HG02763 (cell line): ENCODE results near the gene MYO15B.

Experiments used
- ATAC-seq: cut with Tn5 transposase; IDR thresholded peaks from one replicate; pipeline ENCODE4 v1.9.1; 2021; ENCODE audit warnings: mild to moderate bottlenecking, moderate library complexity; ENCODE audit not compliant: unreplicated experiment

Gene MYO15B

GRCh38 chr17:75558666-75559530 is 28.7 kb upstream of the MYO15B start:
- no peak for ATAC-seq

GRCh38 chr17:75559958-75560533 is 27.6 kb upstream of the MYO15B start:
- no peak for ATAC-seq

- no peak for ATAC-seq
These were observed 25.5 kb upstream of the MYO15B start for GRCh38 chr17:75561927-75562603.

GRCh38 chr17:75563063-75563758 is 24.4 kb upstream of the MYO15B start:
- no peak for ATAC-seq

GRCh38 chr17:75564195-75564594 is 23.4 kb upstream of the MYO15B start:
- ATAC-seq = no peak

- ATAC-seq = no peak
These were observed 22.5 kb upstream of the MYO15B start for GRCh38 chr17:75565066-75565465.

- no peak for ATAC-seq
These were observed 22.0 kb upstream of the MYO15B start for GRCh38 chr17:75565618-75566017.

GRCh38 chr17:75566416-75566815 is 21.2 kb upstream of the MYO15B start:
- no peak for ATAC-seq

GRCh38 chr17:75566834-75567233 is 20.8 kb upstream of the MYO15B start:
- ATAC-seq = no peak

- no peak for ATAC-seq
These were observed 19.0 kb upstream of the MYO15B start for GRCh38 chr17:75568412-75569255.

GRCh38 chr17:75570034-75570676 is 17.4 kb upstream of the MYO15B start:
- ATAC-seq = no peak

GRCh38 chr17:75570772-75571171 is 16.8 kb upstream of the MYO15B start:
- ATAC-seq = no peak

GRCh38 chr17:75571197-75571884 is 16.3 kb upstream of the MYO15B start:
- no peak for ATAC-seq

GRCh38 chr17:75571885-75572215 is 15.8 kb upstream of the MYO15B start:
- ATAC-seq = no peak

- no peak for ATAC-seq
These were observed 14.7 kb upstream of the MYO15B start for GRCh38 chr17:75572713-75573539.

- no peak for ATAC-seq
These were observed 14.1 kb upstream of the MYO15B start for GRCh38 chr17:75573540-75573957.

- ATAC-seq = no peak
These were observed 13.6 kb upstream of the MYO15B start for GRCh38 chr17:75573994-75574393.

GRCh38 chr17:75574404-75575036 is 13.1 kb upstream of the MYO15B start:
- no peak for ATAC-seq
